ENCODE results near the gene C10orf67.

Gene C10orf67

GRCh38 chr10:23196915-23197314 lies 147.7 kb downstream of the C10orf67 start:
- Histone ChIP-seq H3K27ac (ENCODE audit: low read length) (no peak overlapping the region), H3K4me1 (ENCODE audit: control insufficient read depth, insufficient read depth, low read length) (peaks cover 9% of the 10 kb centered on the region), H3K9me3 (ENCODE audit: control insufficient read depth in 2 of 2, low read length in 2 of 2) (no peaks in the 10 kb centered on the region)

GRCh38 chr10:23195846-23196600 lies 148.6 kb downstream of the C10orf67 start:
- Histone ChIP-seq H3K4me1 (ENCODE audit: control insufficient read depth, insufficient read depth, low read length) (peaks cover 9% of the 10 kb centered on the region), H3K27me3 (ENCODE audit: control insufficient read depth in 1 of 2, insufficient read depth in 2 of 2, low read length in 2 of 2) (peaks cover 51 to 59% of the 10 kb centered on the region in 2 donors), H3K4me3 (ENCODE audit: low read length in 2 of 2) (no peak overlapping the region)

More at GRCh38 chr10:23196915-23197314, 147.7 kb downstream of the C10orf67 start:
- no peak overlapping the region for H3K4me3 ChIP-seq (ENCODE audit: low read length in 2 of 2)
- peaks cover 47 to 52% of the 10 kb centered on the region in 2 donors for H3K27me3 ChIP-seq (ENCODE audit: control insufficient read depth in 1 of 2, insufficient read depth in 2 of 2, low read length in 2 of 2)
- no peak overlapping the region for H3K9ac ChIP-seq (ENCODE audit: low read length in 2 of 2)
- no peaks in the 10 kb centered on the region for H3K36me3 ChIP-seq (ENCODE audit: control insufficient read depth in 2 of 2, insufficient read depth in 2 of 2, low read length in 2 of 2)

GRCh38 chr10:23194966-23195845 lies 149.4 kb downstream of the C10orf67 start:
- Histone ChIP-seq H3K9me3 (ENCODE audit: control insufficient read depth in 2 of 2, low read length in 2 of 2) (no peaks in the 10 kb centered on the region), H3K36me3 (ENCODE audit: control insufficient read depth in 2 of 2, insufficient read depth in 2 of 2, low read length in 2 of 2) (no peaks in the 10 kb centered on the region), H3K9ac (ENCODE audit: low read length in 2 of 2) (no peak overlapping the region), H3K27ac (ENCODE audit: low read length) (no peak overlapping the region), H3K4me1 (ENCODE audit: control insufficient read depth, insufficient read depth, low read length) (peaks cover 9% of the 10 kb centered on the region), H3K27me3 (ENCODE audit: control insufficient read depth in 1 of 2, insufficient read depth in 2 of 2, low read length in 2 of 2) (peaks cover 51 to 60% of the 10 kb centered on the region in 2 donors), H3K4me3 (ENCODE audit: low read length in 2 of 2) (no peak overlapping the region)

More at GRCh38 chr10:23195846-23196600, 148.6 kb downstream of the C10orf67 start:
- Histone ChIP-seq H3K9me3 (ENCODE audit: control insufficient read depth in 2 of 2, low read length in 2 of 2) (no peaks in the 10 kb centered on the region), H3K36me3 (ENCODE audit: control insufficient read depth in 2 of 2, insufficient read depth in 2 of 2, low read length in 2 of 2) (no peaks in the 10 kb centered on the region), H3K9ac (ENCODE audit: low read length in 2 of 2) (no peak overlapping the region), H3K27ac (ENCODE audit: low read length) (no peak overlapping the region)

GRCh38 chr10:23194471-23194965 lies 150.1 kb downstream of the C10orf67 start:
- Histone ChIP-seq H3K36me3 (ENCODE audit: control insufficient read depth in 2 of 2, insufficient read depth in 2 of 2, low read length in 2 of 2) (no peaks in the 10 kb centered on the region), H3K9ac (ENCODE audit: low read length in 2 of 2) (no peak overlapping the region), H3K27me3 (ENCODE audit: control insufficient read depth in 1 of 2, insufficient read depth in 2 of 2, low read length in 2 of 2) (peaks cover 47 to 57% of the 10 kb centered on the region in 2 donors), H3K4me3 (ENCODE audit: low read length in 2 of 2) (no peak overlapping the region), H3K4me1 (ENCODE audit: control insufficient read depth, insufficient read depth, low read length) (peaks cover 9% of the 10 kb centered on the region), H3K9me3 (ENCODE audit: control insufficient read depth in 2 of 2, low read length in 2 of 2) (no peaks in the 10 kb centered on the region), H3K27ac (ENCODE audit: low read length) (no peak overlapping the region)

GRCh38 chr10:23193435-23194074 lies 151.0 kb downstream of the C10orf67 start:
- Histone ChIP-seq H3K27ac (ENCODE audit: low read length) (no peak overlapping the region), H3K4me3 (ENCODE audit: low read length in 2 of 2) (no peak overlapping the region), H3K36me3 (ENCODE audit: control insufficient read depth in 2 of 2, insufficient read depth in 2 of 2, low read length in 2 of 2) (no peaks in the 10 kb centered on the region), H3K9ac (ENCODE audit: low read length in 2 of 2) (no peak overlapping the region), H3K27me3 (ENCODE audit: control insufficient read depth in 1 of 2, insufficient read depth in 2 of 2, low read length in 2 of 2) (peaks cover 45 to 58% of the 10 kb centered on the region in 2 donors), H3K4me1 (ENCODE audit: control insufficient read depth, insufficient read depth, low read length) (peaks cover 9% of the 10 kb centered on the region), H3K9me3 (ENCODE audit: control insufficient read depth in 2 of 2, low read length in 2 of 2) (no peaks in the 10 kb centered on the region)

GRCh38 chr10:23192712-23193434 lies 151.7 kb downstream of the C10orf67 start:
- Histone ChIP-seq H3K9me3 (ENCODE audit: control insufficient read depth in 2 of 2, low read length in 2 of 2) (no peaks in the 10 kb centered on the region), H3K27me3 (ENCODE audit: control insufficient read depth in 1 of 2, insufficient read depth in 2 of 2, low read length in 2 of 2) (peaks cover 49 to 55% of the 10 kb centered on the region in 2 donors), H3K4me3 (ENCODE audit: low read length in 2 of 2) (no peak overlapping the region), H3K36me3 (ENCODE audit: control insufficient read depth in 2 of 2, insufficient read depth in 2 of 2, low read length in 2 of 2) (no peaks in the 10 kb centered on the region), H3K4me1 (ENCODE audit: control insufficient read depth, insufficient read depth, low read length) (peaks cover 9% of the 10 kb centered on the region), H3K9ac (ENCODE audit: low read length in 2 of 2) (no peak overlapping the region), H3K27ac (ENCODE audit: low read length) (no peak overlapping the region)

GRCh38 chr10:23191764-23192711 lies 152.6 kb downstream of the C10orf67 start, which contains the start of gene PTF1A:
Gene PTF1A (plus strand): TSS chr10:23192312. CDS start chr10:23192531, 219 bp downstream.
- H3K27me3 ChIP-seq (ENCODE audit: control insufficient read depth in 1 of 2, insufficient read depth in 2 of 2, low read length in 2 of 2): peaks cover 43 to 49% of the 10 kb centered on the region in 2 donors
- no peaks in the 10 kb centered on the region for H3K9me3 ChIP-seq (ENCODE audit: control insufficient read depth in 2 of 2, low read length in 2 of 2)
- H3K27ac ChIP-seq (ENCODE audit: low read length): no peak within 1 kb of the TSS
- H3K4me1 ChIP-seq (ENCODE audit: control insufficient read depth, insufficient read depth, low read length): peaks cover 9% of the 10 kb centered on the region
- no peaks in the 10 kb centered on the region for H3K36me3 ChIP-seq (ENCODE audit: control insufficient read depth in 2 of 2, insufficient read depth in 2 of 2, low read length in 2 of 2)
- H3K9ac ChIP-seq (ENCODE audit: low read length in 2 of 2): no peak within 1 kb of the TSS
- no peak within 1 kb of the TSS for H3K4me3 ChIP-seq (ENCODE audit: low read length in 2 of 2)

- Histone ChIP-seq H3K9ac (ENCODE audit: low read length in 2 of 2) (no peak overlapping the region), H3K9me3 (ENCODE audit: control insufficient read depth in 2 of 2, low read length in 2 of 2) (no peaks in the 10 kb centered on the region), H3K4me3 (ENCODE audit: low read length in 2 of 2) (no peak overlapping the region), H3K27ac (ENCODE audit: low read length) (no peak overlapping the region), H3K36me3 (ENCODE audit: control insufficient read depth in 2 of 2, insufficient read depth in 2 of 2, low read length in 2 of 2) (no peaks in the 10 kb centered on the region), H3K4me1 (ENCODE audit: control insufficient read depth, insufficient read depth, low read length) (peaks cover 9% of the 10 kb centered on the region), H3K27me3 (ENCODE audit: control insufficient read depth in 1 of 2, insufficient read depth in 2 of 2, low read length in 2 of 2) (peaks cover 38 to 46% of the 10 kb centered on the region in 2 donors)
Observed at GRCh38 chr10:23190872-23191763, 153.5 kb downstream of the C10orf67 start.
